Measurements from ENCODE around the gene SAMMSON. TPM values are rescaled to one million over a fixed set of nuclear protein-coding genes. Genes with fewer than 3 reads are reported as not detected.

Gene SAMMSON
- total RNA-seq, 1 experiment from 2014 or later = not detected

DNA sequence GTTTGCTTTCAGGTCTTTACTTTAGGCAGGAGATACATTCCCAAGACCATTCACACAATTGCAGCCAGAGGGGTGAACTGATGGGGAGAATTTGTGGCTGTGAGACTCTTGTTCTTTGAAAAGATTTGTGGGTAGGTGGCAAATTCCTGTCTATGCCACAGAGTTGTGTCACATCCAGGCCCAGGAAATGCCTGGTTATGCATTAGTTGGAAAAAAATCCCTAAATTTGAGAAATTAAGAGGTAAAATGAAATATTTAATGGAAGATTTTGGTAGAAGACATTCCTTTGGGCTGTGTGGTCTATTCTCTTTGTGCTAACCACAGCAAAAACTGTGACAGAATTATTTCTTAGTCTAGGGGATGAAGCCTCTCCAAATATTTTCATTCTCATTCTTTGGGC, 28.8 kb downstream of the SAMMSON start:
- no peak for TF ChIP-seq CTCF (conservative IDR thresholded peaks at IDR 0.05; ENCODE audit: low read depth, low read length)
- TF ChIP-seq EZH2 (IDR thresholded peaks at IDR 0.05; ENCODE audit: borderline replicate concordance, low read depth, low read length, poor library complexity, severe bottlenecking) = no peak
- ChIA-PET POLR2A (ENCODE audit: low non-redundant PET) (no interaction called here), CTCF (no interaction called here)
- BruUV-seq (replicated peaks) = no TSS peak
- intact Hi-C loops (cut with micrococcal nuclease; ENCODE audit: unreplicated experiment) = no loop called here
- no peaks in the 10 kb centered on the region for H3K36me3 ChIP-seq (ENCODE audit: insufficient read depth, low read length, poor library complexity, severe bottlenecking)
- no peak overlapping the region for H3K4me3 ChIP-seq (ENCODE audit: low read depth, low read length, poor library complexity, severe bottlenecking)
- H3K27ac ChIP-seq (ENCODE audit: low read depth, low read length, poor library complexity, severe bottlenecking) = no peak overlapping the region
- H3K4me1 ChIP-seq (ENCODE audit: insufficient read depth, low read length, poor library complexity, severe bottlenecking) = no peaks in the 10 kb centered on the region
- H3K9me3 ChIP-seq (ENCODE audit: low read depth, low read length, poor library complexity, severe bottlenecking) = no peaks in the 10 kb centered on the region
- H3K27me3 ChIP-seq (replicated peaks; ENCODE audit: insufficient read depth, low read depth, low read length, poor library complexity) = no peaks in the 10 kb centered on the region
- DNase-seq (ENCODE audit: low spot score) = no peak

GRCh38 chr3:70038693-70039092, 39.2 kb downstream of the SAMMSON start:
- H3K4me1 ChIP-seq (ENCODE audit: insufficient read depth, low read length, poor library complexity, severe bottlenecking) = no peaks in the 10 kb centered on the region
- DNase-seq (ENCODE audit: low spot score) = no peak
- H3K4me3 ChIP-seq (ENCODE audit: low read depth, low read length, poor library complexity, severe bottlenecking) = no peak overlapping the region
- no TSS peak for BruUV-seq (replicated peaks)
- H3K36me3 ChIP-seq (ENCODE audit: insufficient read depth, low read length, poor library complexity, severe bottlenecking) = no peaks in the 10 kb centered on the region
- no peak overlapping the region for H3K27ac ChIP-seq (ENCODE audit: low read depth, low read length, poor library complexity, severe bottlenecking)
- CTCF ChIA-PET = no interaction called here
- H3K9me3 ChIP-seq (ENCODE audit: low read depth, low read length, poor library complexity, severe bottlenecking) = no peaks in the 10 kb centered on the region
- H3K27me3 ChIP-seq (replicated peaks; ENCODE audit: insufficient read depth, low read depth, low read length, poor library complexity) = no peaks in the 10 kb centered on the region
- TF ChIP-seq EZH2 (IDR thresholded peaks at IDR 0.05; ENCODE audit: borderline replicate concordance, low read depth, low read length, poor library complexity, severe bottlenecking) (no peak), CTCF (conservative IDR thresholded peaks at IDR 0.05; ENCODE audit: low read depth, low read length) (no peak)
- POLR2A ChIA-PET (ENCODE audit: low non-redundant PET) = no interaction called here
- intact Hi-C loops (cut with micrococcal nuclease; ENCODE audit: unreplicated experiment) = no loop called here

DNA sequence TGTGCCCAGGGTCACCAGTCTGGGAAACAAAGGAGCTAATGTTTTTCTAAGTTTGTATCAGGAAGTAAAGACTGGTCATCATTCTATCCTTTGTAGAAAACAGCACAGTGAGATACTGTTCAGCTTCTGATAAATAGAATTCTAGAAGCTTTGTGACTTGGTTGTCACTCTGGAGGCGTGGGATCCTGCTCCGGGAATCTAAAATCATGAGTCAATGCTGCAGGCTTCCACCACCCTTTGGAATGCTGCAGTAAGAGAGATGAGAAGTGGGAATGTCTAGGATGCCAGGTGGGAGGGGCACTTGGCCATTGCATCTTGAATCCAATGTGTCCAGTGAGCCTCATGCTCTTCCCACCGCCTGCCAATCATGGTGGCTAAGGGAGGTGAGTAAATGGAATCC, 40.9 kb downstream of the SAMMSON start:
- no peak for DNase-seq (ENCODE audit: low spot score)
- BruUV-seq (replicated peaks) = no TSS peak
- H3K27me3 ChIP-seq (replicated peaks; ENCODE audit: insufficient read depth, low read depth, low read length, poor library complexity) = no peaks in the 10 kb centered on the region
- H3K4me3 ChIP-seq (ENCODE audit: low read depth, low read length, poor library complexity, severe bottlenecking) = no peak overlapping the region
- H3K9me3 ChIP-seq (ENCODE audit: low read depth, low read length, poor library complexity, severe bottlenecking) = no peaks in the 10 kb centered on the region
- TF ChIP-seq CTCF (conservative IDR thresholded peaks at IDR 0.05; ENCODE audit: low read depth, low read length) (no peak), EZH2 (IDR thresholded peaks at IDR 0.05; ENCODE audit: borderline replicate concordance, low read depth, low read length, poor library complexity, severe bottlenecking) (no peak)
- CTCF ChIA-PET = no interaction called here
- no peaks in the 10 kb centered on the region for H3K4me1 ChIP-seq (ENCODE audit: insufficient read depth, low read length, poor library complexity, severe bottlenecking)
- intact Hi-C loops (cut with micrococcal nuclease; ENCODE audit: unreplicated experiment) = no loop called here
- POLR2A ChIA-PET (ENCODE audit: low non-redundant PET) = no interaction called here
- no peak overlapping the region for H3K27ac ChIP-seq (ENCODE audit: low read depth, low read length, poor library complexity, severe bottlenecking)
- no peaks in the 10 kb centered on the region for H3K36me3 ChIP-seq (ENCODE audit: insufficient read depth, low read length, poor library complexity, severe bottlenecking)

All from A673 (cell line).